Esophagus squamous epithelium (tissue), 5 donors: ENCODE results near the gene FABP3. TPM values are rescaled to one million over a fixed set of nuclear protein-coding genes. Genes with fewer than 3 reads are reported as not detected.

Source experiments
- DNase-seq: peaks from one replicate; lab custom pipeline; 2025; lab: John Stamatoyannopoulos, UW
- H3K27ac ChIP-seq, 4 donors: fragments of 200-600 bp; sonication (generic); one replicate each; pipeline ENCODE4 v1.5.1; 2016 to 2019; ENCODE audit warnings: mild to moderate bottlenecking in 1 of 4
- H3K27me3 ChIP-seq, 4 donors: fragments of 200-600 bp; sonication (generic); 1 replicate in 3 of 4; 2 replicates in 1 of 4; pipeline versions ENCODE4 v1.5.1 to v1.6.0; 2017 to 2021; ENCODE audit warnings: antibody characterized with exemption in 1 of 4
- H3K36me3 ChIP-seq, 3 donors: fragments of 200-600 bp; sonication (generic); one replicate each; pipeline ENCODE4 v1.5.1; 2016 to 2019
- H3K4me1 ChIP-seq, 3 donors: fragments of 200-600 bp; sonication (generic); one replicate each; pipeline ENCODE4 v1.5.1; 2017 to 2019
- H3K4me3 ChIP-seq, 4 donors: fragments of 200-600 bp; sonication (generic); 1 replicate in 3 of 4; 2 replicates in 1 of 4; pipeline ENCODE4 v1.5.1; 2016 to 2019; ENCODE audit warnings: mild to moderate bottlenecking in 2 of 4, moderate library complexity in 1 of 4
- H3K9me3 ChIP-seq, 3 donors: fragments of 200-600 bp; sonication (generic); one replicate each; pipeline ENCODE4 v1.5.1; 2016 to 2019
- POLR2A ChIP-seq, 4 donors: fragments of 450-650 bp; IDR thresholded peaks; one replicate each; pipeline ENCODE4 v1.6.1; 2017; ENCODE audit warnings: antibody characterized with exemption in 4 of 4, mild to moderate bottlenecking in 4 of 4, moderate library complexity in 3 of 4
- WGBS, 2 donors: methylation state at CpG; one replicate each; pipeline ENCODE4 v1.1.5; 2018; 5-methylcytosine and 5-hydroxymethylcytosine counted together
- intact Hi-C: fragments of 100-400 bp; cut with DNase I; formaldehyde crosslinking; loops from one replicate; pipeline ENCODE4 v1.15.0; 2022
- total RNA-seq, 4 donors: library from RNA; depleted of rRNA; stranded (reverse); fragments of >200 nt; gene quantifications; one replicate each; pipeline ENCODE4 v1.1.0, GENCODE V29; 2016
- TF ChIP-seq, protein P1 (sequence below), 6 experiments: fragments of 450-650 bp in 4 of 6; fragments of 200-600 bp in 2 of 6; sonication (generic) in 2 of 6; IDR thresholded peaks; one replicate each; pipeline ENCODE4 v1.5.1; 2016 to 2019; ENCODE audit warnings: antibody characterized with exemption in 6 of 6, mild to moderate bottlenecking in 4 of 6, moderate library complexity in 4 of 6
- donor health status: DM: yes; HTN: yes; CAD: no.

FABP3 gene
- total RNA-seq, 4 donors from 2014 or later, result 0.57 to 7.6 TPM; not detected in 2

DNA sequence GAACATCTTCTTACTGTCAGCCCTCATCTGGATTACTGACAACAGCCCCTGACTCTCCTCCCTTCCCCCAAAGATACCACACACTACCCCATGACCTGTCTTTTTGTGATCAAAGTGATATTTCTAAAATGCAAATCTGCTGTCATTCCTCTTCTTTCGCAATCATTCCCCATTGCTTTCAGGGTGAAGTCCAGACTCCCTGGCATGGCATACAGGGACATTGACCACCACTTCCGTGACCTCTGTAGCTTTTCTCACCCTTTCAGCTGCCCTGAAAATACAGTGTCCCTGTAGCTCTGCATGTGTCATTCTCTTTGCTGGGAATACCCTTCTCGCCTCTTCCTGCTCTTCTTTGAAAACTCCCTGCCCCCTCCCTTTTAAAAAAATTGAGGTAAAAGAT, 44.3 kb upstream of the FABP3 start:
- peaks cover 8 to 67% (median 25%) of the 10 kb centered on the region in 3 donors for H3K4me1 ChIP-seq
- H3K36me3 ChIP-seq, result no peaks in the 10 kb centered on the region
- intact Hi-C loops, result no loop called here
- no peaks in the 10 kb centered on the region for H3K9me3 ChIP-seq
- no peak for DNase-seq
- H3K27me3 ChIP-seq, result peaks cover 0 to 7% (median 0%) of the 10 kb centered on the region in 4 donors
- whole genome bisulfite sequencing, 2 donors, result 58 to 68% methylated on average over 3 of the region's 3 CpGs
- TF ChIP-seq, protein P1, sequence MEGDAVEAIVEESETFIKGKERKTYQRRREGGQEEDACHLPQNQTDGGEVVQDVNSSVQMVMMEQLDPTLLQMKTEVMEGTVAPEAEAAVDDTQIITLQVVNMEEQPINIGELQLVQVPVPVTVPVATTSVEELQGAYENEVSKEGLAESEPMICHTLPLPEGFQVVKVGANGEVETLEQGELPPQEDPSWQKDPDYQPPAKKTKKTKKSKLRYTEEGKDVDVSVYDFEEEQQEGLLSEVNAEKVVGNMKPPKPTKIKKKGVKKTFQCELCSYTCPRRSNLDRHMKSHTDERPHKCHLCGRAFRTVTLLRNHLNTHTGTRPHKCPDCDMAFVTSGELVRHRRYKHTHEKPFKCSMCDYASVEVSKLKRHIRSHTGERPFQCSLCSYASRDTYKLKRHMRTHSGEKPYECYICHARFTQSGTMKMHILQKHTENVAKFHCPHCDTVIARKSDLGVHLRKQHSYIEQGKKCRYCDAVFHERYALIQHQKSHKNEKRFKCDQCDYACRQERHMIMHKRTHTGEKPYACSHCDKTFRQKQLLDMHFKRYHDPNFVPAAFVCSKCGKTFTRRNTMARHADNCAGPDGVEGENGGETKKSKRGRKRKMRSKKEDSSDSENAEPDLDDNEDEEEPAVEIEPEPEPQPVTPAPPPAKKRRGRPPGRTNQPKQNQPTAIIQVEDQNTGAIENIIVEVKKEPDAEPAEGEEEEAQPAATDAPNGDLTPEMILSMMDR (IDR thresholded peaks at IDR 0.05), result no peak
- no peak for TF ChIP-seq POLR2A (IDR thresholded peaks at IDR 0.05)
- H3K4me3 ChIP-seq, result no peak overlapping the region
- peak overlapping the region in 2 of 4 donors; percentile 23 to 62 for H3K27ac ChIP-seq

DNA sequence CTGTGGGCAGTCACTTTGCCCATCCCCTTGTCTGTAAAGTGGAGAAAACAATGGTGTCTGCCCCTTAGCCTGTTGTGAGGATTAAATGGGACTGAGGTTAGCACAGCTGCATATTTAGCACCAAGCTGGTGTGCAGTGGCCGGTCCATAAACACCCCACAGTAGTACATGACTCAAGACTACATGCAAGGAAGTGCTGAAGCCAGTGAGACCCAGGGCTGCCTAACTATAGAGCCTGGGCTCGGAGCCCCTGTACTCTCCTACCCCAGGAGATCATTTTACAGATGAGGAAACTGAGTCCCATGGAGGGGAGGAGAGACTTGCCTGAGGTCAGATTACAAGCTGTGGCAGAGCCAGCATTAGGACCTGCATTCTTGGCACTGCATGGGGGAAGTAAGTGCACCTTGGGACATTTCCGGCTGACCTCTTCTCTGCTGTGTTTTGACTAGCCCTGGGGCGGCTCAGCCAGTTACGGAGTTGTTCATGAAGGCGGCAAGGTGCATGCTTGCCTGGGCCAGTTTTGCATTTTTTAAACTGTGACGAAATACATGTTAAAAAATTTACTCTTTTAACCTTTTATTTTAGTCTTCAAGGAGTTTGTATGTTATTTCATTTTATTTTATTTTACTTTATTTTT, 43.3 kb upstream of the FABP3 start:
- intact Hi-C loops, result no loop called here
- H3K27ac ChIP-seq, result peak overlapping the region in 3 of 4 donors; percentile 17 to 62 (median 54)

DNA sequence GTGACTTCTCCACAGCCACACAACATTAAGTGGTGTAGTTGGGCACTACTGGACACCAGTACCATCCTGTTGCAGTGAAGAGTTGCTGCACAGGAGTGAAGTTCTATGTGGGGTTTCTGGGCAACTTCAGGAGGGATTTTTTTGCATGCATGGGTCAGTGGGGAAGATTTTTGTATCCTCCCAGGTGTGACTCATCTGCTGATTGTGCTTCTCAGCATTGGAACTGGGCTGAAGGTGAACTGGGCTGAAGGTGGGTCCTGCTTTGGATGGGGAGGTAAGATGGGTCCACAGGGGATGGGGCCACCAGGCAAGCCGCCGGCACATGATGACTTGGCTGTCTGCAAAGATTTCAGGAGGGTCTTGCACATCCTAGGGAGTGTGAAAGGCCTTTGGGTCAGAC, 42.8 kb upstream of the FABP3 start:
- intact Hi-C loops, result no loop called here
- TF ChIP-seq POLR2A (IDR thresholded peaks at IDR 0.05), result no peak
- TF ChIP-seq, protein P1 (IDR thresholded peaks at IDR 0.05), result no peak
- Histone ChIP-seq H3K4me1 (peaks cover 8 to 66% (median 25%) of the 10 kb centered on the region in 3 donors), H3K36me3 (no peaks in the 10 kb centered on the region), H3K27ac (peak overlapping the region in 3 of 4 donors; percentile 17 to 62 (median 54)), H3K27me3 (peaks cover 0 to 20% (median 0%) of the 10 kb centered on the region in 4 donors), H3K4me3 (no peak overlapping the region), H3K9me3 (no peaks in the 10 kb centered on the region)
- no peak for DNase-seq
- WGBS, 2 donors, result 40 to 80% methylated on average over 1 to 2 of the region's 2 CpGs

More for the DNA sequence above, 43.3 kb upstream of the FABP3 start:
- Histone ChIP-seq H3K9me3 (no peaks in the 10 kb centered on the region), H3K27me3 (peaks cover 0 to 15% (median 0%) of the 10 kb centered on the region in 4 donors), H3K4me1 (peaks cover 8 to 66% (median 25%) of the 10 kb centered on the region in 3 donors), H3K4me3 (no peak overlapping the region), H3K36me3 (no peaks in the 10 kb centered on the region)
- DNase-seq, result no peak
- TF ChIP-seq, protein P1 (IDR thresholded peaks at IDR 0.05), result no peak
- TF ChIP-seq POLR2A (IDR thresholded peaks at IDR 0.05), result no peak
- 48 to 49% methylated on average over 6 of the region's 7 CpGs for WGBS, 2 donors

DNA sequence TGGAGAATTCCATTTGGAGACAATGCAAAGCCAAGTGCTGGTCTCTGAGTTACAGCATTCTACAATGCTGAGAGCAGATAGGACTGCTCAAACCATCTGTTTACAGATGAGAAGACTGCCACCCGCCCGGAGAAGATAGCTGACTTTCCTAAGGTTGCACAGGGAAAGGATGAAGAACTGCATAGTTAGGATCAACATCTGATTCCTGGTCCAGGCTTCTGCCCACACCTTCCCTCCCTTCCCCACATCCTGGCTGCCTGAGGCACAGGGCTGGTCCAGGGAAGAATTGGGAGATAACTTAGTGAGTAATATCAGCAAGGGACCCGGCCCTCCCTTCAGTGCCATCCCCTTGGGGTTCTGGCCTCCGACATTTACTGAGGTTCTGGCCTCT, 42.1 kb upstream of the FABP3 start:
- intact Hi-C loops, result no loop called here
- H3K27me3 ChIP-seq, result peaks cover 0 to 27% (median 0%) of the 10 kb centered on the region in 4 donors
- peak overlapping the region in 3 of 4 donors; percentile 77 to 94 (median 91) for H3K27ac ChIP-seq
- 53 to 62% methylated on average over 4 of the region's 4 CpGs for whole genome bisulfite sequencing, 2 donors
- H3K9me3 ChIP-seq, result no peaks in the 10 kb centered on the region
- H3K36me3 ChIP-seq, result no peaks in the 10 kb centered on the region
- peaks cover 8 to 66% (median 25%) of the 10 kb centered on the region in 3 donors for H3K4me1 ChIP-seq
- DNase-seq, result no peak
- TF ChIP-seq, protein P1 (IDR thresholded peaks at IDR 0.05), result no peak
- TF ChIP-seq POLR2A (IDR thresholded peaks at IDR 0.05), result no peak
- H3K4me3 ChIP-seq, result peak overlapping the region in 3 of 4 donors; percentile 63 to 90 (median 79)

DNA sequence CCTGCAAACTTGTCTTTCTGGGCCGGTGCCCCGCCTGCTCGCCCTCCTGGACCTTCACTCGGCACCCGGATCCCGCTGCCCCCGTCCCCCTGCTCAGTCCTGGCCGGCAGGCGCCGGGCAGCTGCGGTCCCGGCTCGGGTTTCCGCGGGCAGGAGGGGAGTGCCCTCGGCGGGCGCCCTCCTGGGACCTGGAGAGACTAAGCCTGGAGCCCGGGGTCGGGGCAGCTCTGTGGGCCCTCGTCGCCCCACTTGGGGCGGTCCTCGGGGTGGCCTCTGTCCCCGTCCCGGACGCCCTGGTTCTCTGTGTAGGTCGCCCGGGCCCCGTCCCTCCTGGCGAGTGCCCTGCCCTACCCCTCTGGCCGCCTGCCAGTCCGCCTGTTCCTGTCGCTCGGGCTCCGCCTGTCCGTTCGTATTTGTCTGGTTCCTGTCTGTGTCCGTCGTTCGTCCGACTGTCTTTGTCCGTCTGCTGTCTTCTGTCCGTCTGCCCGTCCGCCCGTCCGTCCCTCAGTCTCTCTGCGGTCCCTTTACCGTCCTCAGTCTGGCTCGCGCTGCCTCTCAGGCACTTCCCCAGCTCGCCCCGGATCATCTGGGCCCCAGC, 40.6 kb upstream of the FABP3 start:
- H3K36me3 ChIP-seq, result no peaks in the 10 kb centered on the region
- DNase-seq, result no peak
- intact Hi-C loops, result no loop called here
- H3K9me3 ChIP-seq, result no peaks in the 10 kb centered on the region
- TF ChIP-seq, protein P1 (IDR thresholded peaks at IDR 0.05), result no peak
- no peak for TF ChIP-seq POLR2A (IDR thresholded peaks at IDR 0.05)
- peaks cover 8 to 60% (median 25%) of the 10 kb centered on the region in 3 donors for H3K4me1 ChIP-seq
- H3K27me3 ChIP-seq, result peaks cover 0 to 38% (median 0%) of the 10 kb centered on the region in 4 donors
- H3K27ac ChIP-seq, result peak overlapping the region; percentile 77 to 95 (median 92)
- H3K4me3 ChIP-seq, result peak overlapping the region; percentile 63 to 90 (median 77)
- 0 to 2% methylated on average over 23 to 25 of the region's 54 CpGs for WGBS, 2 donors
